Coronary artery (tissue), 2 donors: ENCODE results near the gene GNAS.

Source experiments
- DNase-seq: peaks from one replicate; pipeline ENCODE4 v3.0.0-alpha.2; 2017; ENCODE audit warnings: low spot score
- H3K27ac ChIP-seq, 2 donors: fragments of 200-600 bp; sonication (generic); one replicate each; pipeline ENCODE4 v1.5.1; 2016 to 2019
- H3K4me3 ChIP-seq: fragments of 200-600 bp; sonication (generic); 2 replicates; pipeline ENCODE4 v1.5.1; 2016; ENCODE audit warnings: mild to moderate bottlenecking, moderate library complexity
- TF ChIP-seq, protein P1 (sequence below): fragments of 200-600 bp; sonication (generic); IDR thresholded peaks from one replicate; pipeline ENCODE4 v1.5.1; 2019; ENCODE audit warnings: antibody characterized with exemption

Gene GNAS

DNA sequence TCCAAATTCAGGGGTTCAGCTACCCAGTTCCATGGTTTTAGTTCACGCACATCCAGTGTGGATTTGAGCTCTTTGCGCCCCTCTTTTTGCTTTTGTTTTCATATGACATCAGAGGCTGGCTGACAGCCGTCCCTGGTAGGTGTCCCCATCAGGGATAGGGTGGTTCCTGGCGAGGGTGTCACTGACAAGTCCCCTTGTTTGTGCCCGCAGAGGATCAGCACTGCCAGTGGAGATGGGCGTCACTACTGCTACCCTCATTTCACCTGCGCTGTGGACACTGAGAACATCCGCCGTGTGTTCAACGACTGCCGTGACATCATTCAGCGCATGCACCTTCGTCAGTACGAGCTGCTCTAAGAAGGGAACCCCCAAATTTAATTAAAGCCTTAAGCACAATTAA, 58.0 kb downstream of the GNAS start:
- DNase-seq, result no peak
- H3K27ac ChIP-seq, result no peak overlapping the region
- TF ChIP-seq, protein P1, sequence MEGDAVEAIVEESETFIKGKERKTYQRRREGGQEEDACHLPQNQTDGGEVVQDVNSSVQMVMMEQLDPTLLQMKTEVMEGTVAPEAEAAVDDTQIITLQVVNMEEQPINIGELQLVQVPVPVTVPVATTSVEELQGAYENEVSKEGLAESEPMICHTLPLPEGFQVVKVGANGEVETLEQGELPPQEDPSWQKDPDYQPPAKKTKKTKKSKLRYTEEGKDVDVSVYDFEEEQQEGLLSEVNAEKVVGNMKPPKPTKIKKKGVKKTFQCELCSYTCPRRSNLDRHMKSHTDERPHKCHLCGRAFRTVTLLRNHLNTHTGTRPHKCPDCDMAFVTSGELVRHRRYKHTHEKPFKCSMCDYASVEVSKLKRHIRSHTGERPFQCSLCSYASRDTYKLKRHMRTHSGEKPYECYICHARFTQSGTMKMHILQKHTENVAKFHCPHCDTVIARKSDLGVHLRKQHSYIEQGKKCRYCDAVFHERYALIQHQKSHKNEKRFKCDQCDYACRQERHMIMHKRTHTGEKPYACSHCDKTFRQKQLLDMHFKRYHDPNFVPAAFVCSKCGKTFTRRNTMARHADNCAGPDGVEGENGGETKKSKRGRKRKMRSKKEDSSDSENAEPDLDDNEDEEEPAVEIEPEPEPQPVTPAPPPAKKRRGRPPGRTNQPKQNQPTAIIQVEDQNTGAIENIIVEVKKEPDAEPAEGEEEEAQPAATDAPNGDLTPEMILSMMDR, result no peak
- H3K4me3 ChIP-seq, result no peak overlapping the region

DNA sequence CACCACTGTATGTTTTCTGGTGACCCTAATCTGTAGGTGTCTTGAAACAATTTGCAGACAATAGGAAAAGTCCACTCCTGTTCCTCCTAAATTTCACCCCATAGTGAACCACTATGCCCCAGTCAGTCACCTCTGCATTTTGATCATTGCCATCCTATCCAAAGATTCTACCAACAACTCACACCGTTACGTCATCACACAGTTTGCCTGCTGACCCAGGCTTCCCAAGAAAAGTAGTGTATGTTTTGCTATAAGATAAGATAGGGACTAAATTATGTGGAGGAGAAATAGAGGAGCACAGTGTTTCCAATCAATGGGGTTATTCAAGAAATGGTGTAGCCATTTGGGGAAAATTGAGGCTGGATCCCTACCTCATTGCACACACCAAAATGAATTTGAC, 58.8 kb downstream of the GNAS start:
- TF ChIP-seq, protein P1, result no peak
- H3K27ac ChIP-seq, result no peak overlapping the region

DNA sequence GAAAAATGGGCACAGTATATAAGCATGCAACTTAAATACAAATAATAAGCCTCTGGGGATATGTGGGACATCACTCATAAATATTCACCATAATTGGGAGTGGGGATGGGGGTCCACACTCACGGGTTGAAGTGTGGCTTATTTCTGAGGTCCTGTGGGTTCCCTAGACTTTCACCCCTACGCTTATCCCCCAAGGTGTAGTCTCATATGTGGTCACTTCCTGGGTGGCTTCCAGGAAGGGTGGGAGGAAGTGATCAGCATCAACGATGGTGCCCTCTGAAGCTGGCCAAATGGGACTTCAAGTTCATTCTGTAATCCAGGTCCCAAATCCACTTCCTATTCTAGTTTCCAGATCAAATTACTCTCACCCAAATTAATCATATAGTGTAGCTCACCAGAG, 59.5 kb downstream of the GNAS start:
- TF ChIP-seq, protein P1, result no peak
- Histone ChIP-seq H3K4me3 (no peak overlapping the region), H3K27ac (no peak overlapping the region)
- DNase-seq, result no peak

More for the DNA sequence above, 58.8 kb downstream of the GNAS start:
- H3K4me3 ChIP-seq, result no peak overlapping the region
- no peak for DNase-seq

DNA sequence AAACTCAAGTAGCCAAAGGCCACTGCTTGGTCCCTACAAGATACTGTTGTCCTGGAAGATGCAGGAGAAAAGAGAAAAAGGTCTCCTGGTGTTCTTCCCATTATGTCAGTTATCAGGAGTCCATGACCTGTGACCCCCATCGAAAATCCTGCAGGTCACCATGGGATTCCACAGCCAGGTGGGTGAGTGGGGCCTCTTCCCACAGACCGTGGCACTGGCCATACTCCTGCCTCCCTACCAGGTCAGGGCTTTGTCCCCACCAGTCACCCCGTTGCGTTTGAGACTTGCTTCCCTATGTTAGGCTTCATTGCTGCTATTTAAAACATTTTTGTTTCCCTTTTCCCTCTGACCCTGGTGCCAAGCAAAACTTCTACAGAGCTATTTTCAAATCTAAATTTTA, 60.6 kb downstream of the GNAS start:
- Histone ChIP-seq H3K4me3 (no peak overlapping the region), H3K27ac (no peak overlapping the region)
- no peak for DNase-seq
- TF ChIP-seq, protein P1, result no peak

DNA sequence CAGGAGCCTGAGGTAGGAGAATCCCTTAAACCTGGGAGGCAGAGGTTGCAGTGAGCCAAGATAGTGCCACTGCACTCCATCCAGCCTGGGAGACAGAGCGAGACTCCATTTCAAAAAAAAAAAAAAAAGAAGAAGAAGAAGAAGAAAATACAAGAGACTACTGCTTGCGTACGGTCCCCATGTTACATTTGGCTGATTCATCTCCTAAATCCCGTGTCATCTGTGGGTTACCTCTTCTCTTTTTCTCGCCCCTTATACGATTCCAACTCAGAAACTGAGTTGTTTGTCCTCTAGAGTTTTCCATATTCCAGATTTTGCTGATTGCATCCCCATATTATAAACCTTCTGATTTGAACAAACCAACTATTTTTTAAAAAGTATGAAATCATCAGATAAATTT, 66.1 kb downstream of the GNAS start:
- TF ChIP-seq, protein P1, result no peak
- no peak overlapping the region for H3K4me3 ChIP-seq
- no peak for DNase-seq
- H3K27ac ChIP-seq, result no peak overlapping the region

DNA sequence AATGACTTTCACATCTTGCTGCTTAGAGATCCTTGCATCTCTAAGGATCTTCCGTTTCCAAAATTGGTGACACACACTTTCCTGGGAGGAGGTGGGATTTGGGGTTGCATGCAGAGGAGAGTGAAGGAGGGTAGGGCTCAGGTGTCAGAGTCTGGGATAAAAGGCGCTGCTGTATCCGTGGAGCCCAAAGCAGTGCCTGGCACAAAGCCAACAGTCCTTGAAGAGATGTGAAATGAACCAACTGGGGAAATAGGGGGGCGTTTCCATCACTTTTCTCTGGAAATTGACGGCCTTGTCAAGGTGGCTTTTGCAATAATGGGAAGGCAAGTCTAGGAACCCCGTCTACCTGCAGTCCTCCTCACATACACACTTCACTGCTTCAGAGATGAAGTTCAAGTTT, 69.0 kb downstream of the GNAS start:
- Histone ChIP-seq H3K27ac (no peak overlapping the region), H3K4me3 (no peak overlapping the region)
- TF ChIP-seq, protein P1, result no peak
- DNase-seq, result no peak

DNA sequence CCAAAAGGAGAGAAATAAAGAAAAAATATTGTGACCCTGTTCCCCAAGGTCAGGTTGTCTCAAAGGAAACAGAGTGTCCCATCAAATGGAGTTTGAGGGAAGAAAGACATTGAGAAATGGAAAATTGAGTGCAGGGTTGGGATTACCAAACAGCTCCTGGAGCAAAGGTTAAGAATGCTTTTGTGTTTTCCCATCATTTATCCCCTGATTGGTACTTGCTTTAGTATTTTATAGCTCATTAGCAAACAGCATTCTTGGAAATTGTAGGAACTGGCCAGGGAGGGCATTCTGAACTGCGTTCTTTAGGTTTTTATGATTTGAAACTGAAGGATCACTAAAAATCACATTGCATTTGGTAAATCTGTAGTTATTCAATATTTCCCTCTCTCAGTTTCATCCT, 69.5 kb downstream of the GNAS start:
- no peak for DNase-seq
- Histone ChIP-seq H3K27ac (no peak overlapping the region), H3K4me3 (no peak overlapping the region)
- TF ChIP-seq, protein P1, result no peak
